Stimulated activated CD8-positive, alpha-beta memory T cell treated with anti-CD3 and anti-CD28 coated beads, Interleukin-2, amount 100 ng/mL, for 1 hour (primary cell): Measurements from ENCODE around the gene TWSG1.
"Not testable (repeated sequence)": the region's sequence is repeated elsewhere in the genome, so short reads cannot be mapped to it uniquely, and the experiment has no call there.

Experiments used
- DNase-seq, 2 donors: peaks; one replicate each; pipeline ENCODE4 v3.0.0-alpha.2; 2020; ENCODE audit warnings: low read depth in 2 of 2

Gene TWSG1

GRCh38 chr18:9392726-9393125 lies 58.2 kb downstream of the TWSG1 start:
- DNase-seq = no peak

GRCh38 chr18:9394046-9394445 lies 59.5 kb downstream of the TWSG1 start:
- no peak for DNase-seq

- no peak for DNase-seq
These were observed 65.6 kb downstream of the TWSG1 start for GRCh38 chr18:9400197-9400596.

- DNase-seq = no peak
These were observed 66.6 kb downstream of the TWSG1 start for GRCh38 chr18:9401176-9401575.

GRCh38 chr18:9402358-9403007 lies 67.9 kb downstream of the TWSG1 start:
- DNase-seq = not testable (repeated sequence)

- DNase-seq = no peak
These were observed 69.4 kb downstream of the TWSG1 start for GRCh38 chr18:9403795-9404564.

GRCh38 chr18:9404565-9405060 lies 70.0 kb downstream of the TWSG1 start:
- DNase-seq = no peak

- DNase-seq = no peak
These were observed 70.6 kb downstream of the TWSG1 start for GRCh38 chr18:9405130-9405529.

- DNase-seq = no peak
These were observed 71.4 kb downstream of the TWSG1 start for GRCh38 chr18:9405977-9406376.

- DNase-seq = no peak
These were observed 75.9 kb downstream of the TWSG1 start for GRCh38 chr18:9410515-9410914.

- DNase-seq = no peak
These were observed 79.0 kb downstream of the TWSG1 start for GRCh38 chr18:9413576-9413975.

GRCh38 chr18:9416563-9417072 lies 82.0 kb downstream of the TWSG1 start:
- no peak for DNase-seq

- no peak for DNase-seq
These were observed 82.7 kb downstream of the TWSG1 start for GRCh38 chr18:9417073-9417851.

GRCh38 chr18:9418047-9418690 lies 83.6 kb downstream of the TWSG1 start:
- no peak for DNase-seq

GRCh38 chr18:9419956-9420631 lies 85.5 kb downstream of the TWSG1 start:
- no peak for DNase-seq

- DNase-seq = no peak
These were observed 86.7 kb downstream of the TWSG1 start for GRCh38 chr18:9421096-9421900.

- DNase-seq = no peak
These were observed 87.3 kb downstream of the TWSG1 start for GRCh38 chr18:9421901-9422327.

- DNase-seq = no peak
These were observed 88.4 kb downstream of the TWSG1 start for GRCh38 chr18:9422816-9423519.

- not testable (repeated sequence) for DNase-seq
These were observed 89.1 kb downstream of the TWSG1 start for GRCh38 chr18:9423648-9424047.

- not testable (repeated sequence) for DNase-seq
These were observed 89.7 kb downstream of the TWSG1 start for GRCh38 chr18:9424235-9424634.
